Measurements from ENCODE around the gene DHRS2.
"Not testable (repeated sequence)": the region's sequence is repeated elsewhere in the genome, so short reads cannot be mapped to it uniquely, and the experiment has no call there.

Gene DHRS2

DNA sequence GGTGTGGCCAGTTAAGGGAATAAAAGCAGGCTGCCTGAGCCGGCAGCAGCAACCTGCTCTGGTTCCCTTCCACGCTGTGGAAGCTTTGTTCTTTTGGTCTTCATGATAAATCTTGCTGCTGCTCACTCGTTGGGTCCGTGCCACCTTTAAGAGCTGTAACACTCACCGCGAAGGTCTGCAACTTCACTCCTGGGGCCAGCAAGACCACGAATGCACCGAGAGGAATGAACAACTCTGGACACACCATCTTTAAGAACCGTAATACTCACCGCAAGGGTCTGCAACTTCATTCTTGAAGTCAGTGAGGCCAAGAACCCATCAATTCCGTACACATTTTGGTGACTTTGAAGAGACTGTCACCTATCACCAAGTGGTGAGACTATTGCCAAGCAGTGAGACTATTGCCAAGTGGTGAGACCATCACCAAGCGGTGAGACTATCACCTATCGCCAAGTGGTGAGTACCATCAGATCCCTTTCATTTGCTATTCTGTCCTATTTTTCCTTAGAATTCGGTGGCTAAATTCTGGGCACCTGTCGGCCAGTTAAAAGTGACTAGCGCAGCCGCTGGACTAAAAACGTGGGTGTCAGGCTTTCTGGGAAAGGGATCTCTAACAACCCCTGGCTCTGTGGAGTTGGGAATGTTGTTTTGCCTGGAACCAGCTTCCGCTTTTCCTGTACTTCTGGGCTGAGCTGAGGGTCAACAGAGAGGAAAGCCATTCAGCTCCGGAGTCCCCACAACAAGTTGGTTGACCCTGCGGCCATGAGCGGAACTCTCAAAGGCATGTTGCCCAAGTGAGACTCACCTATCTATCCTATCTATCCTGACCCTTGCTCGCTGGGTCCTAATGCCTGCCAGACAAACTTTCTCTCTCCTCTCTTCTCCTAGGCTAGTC is at the start of gene DHRS2:
Gene DHRS2, plus strand, starts transcription at position 48 of the 895 bp plus-strand sequence. CDS start 2,501 bp downstream, outside the sequence.
- DNase-seq, result no peak

GRCh38 chr14:23588884-23589598 is 47.1 kb upstream of the DHRS2 start:
- peak; percentile 82 for DNase-seq

GRCh38 chr14:23589606-23590005 is 46.6 kb upstream of the DHRS2 start:
- DNase-seq, result no peak

DNA sequence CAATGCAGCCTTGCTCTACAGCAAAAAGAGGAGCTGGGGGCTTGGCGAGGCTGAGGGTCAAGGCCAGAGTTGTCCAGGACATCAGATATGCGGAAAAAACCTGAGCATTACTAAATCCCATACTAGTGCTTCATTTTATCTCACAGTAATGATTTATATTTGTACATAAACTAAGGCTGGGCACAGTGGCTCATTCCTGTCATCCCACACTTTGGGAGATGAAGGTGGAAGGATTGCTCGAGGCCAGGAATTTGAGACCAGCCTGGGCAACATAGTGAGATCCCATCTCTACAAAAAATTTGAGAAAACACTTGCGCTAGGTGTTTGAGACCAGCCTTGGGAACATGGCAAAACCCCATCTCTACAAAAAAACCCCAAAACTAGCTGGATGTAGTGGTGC is 46.0 kb upstream of the DHRS2 start:
- DNase-seq, result no peak

GRCh38 chr14:23594191-23594590 is 42.0 kb upstream of the DHRS2 start:
- not testable (repeated sequence) for DNase-seq

- no peak for DNase-seq
Measured at GRCh38 chr14:23600322-23600707, 35.8 kb upstream of the DHRS2 start.

DNA sequence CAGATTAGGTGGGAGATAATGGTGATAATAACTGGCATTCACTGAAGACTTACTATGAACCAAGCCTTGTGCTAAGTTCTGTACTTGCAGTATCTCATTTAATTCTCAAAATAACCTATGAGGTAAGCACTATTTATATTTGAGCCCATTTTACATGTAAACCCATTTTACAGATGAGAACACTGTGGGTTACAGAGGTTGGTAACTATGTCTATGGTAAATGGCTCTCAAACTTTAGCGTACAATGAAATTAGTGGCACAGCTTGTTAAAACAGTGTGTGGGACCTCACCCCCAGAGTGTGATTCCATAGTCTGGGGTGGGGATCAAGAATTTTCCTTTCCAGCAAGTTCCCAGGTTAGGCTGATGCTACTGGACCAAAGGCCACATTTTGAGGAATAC is 35.4 kb upstream of the DHRS2 start:
- no peak for DNase-seq

GRCh38 chr14:23601424-23601823 is 34.7 kb upstream of the DHRS2 start:
- DNase-seq, result no peak

GRCh38 chr14:23601845-23602180 is 34.4 kb upstream of the DHRS2 start:
- no peak for DNase-seq

GRCh38 chr14:23602181-23603095 is 33.7 kb upstream of the DHRS2 start:
- no peak for DNase-seq

DNA sequence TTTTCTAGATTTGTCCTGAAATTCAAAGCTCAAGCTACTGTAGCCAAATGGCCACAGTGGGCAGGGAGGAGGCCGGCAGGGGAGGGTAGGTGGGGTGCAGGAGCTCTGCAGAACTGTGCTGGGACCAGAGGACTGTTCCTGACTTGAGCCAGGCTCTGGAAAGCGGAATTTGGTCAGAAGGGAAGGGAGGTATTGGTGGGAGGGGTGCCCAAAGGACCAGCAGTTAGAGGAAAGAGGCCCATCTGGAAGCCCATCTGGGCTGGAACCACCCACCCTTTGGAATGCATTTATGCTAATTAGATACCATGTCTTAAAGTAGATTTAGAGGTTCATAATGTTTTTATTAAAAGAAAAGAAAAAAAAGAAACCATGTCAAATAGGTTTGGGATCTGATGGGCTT is 33.1 kb upstream of the DHRS2 start:
- no peak for DNase-seq

- DNase-seq, result no peak
Measured at GRCh38 chr14:23604148-23604547, 32.0 kb upstream of the DHRS2 start.

DNA sequence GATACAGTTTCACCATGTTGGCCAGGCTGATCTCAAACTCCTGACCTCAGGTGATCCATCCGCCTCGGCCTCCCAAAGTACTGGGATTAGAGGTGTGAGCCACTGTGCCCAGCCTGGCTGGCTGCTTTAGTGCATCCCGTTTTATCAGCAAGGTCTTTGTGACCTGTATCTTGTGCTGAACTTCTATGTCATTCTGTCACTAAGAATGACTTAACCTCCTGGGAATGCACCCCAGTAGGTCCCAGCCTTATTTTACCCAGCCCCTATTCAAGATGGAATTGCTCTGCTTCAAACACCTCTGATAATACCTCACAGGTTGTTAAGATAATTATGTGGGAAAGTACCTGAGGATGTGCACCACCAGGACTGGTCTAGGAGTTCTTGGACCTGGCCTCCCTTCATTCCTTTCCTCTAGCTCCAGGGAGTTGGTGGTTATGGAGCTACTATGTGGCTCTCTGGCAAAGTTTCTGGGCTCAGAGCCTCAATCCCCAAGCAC is 31.4 kb upstream of the DHRS2 start:
- DNase-seq, result no peak

DNA sequence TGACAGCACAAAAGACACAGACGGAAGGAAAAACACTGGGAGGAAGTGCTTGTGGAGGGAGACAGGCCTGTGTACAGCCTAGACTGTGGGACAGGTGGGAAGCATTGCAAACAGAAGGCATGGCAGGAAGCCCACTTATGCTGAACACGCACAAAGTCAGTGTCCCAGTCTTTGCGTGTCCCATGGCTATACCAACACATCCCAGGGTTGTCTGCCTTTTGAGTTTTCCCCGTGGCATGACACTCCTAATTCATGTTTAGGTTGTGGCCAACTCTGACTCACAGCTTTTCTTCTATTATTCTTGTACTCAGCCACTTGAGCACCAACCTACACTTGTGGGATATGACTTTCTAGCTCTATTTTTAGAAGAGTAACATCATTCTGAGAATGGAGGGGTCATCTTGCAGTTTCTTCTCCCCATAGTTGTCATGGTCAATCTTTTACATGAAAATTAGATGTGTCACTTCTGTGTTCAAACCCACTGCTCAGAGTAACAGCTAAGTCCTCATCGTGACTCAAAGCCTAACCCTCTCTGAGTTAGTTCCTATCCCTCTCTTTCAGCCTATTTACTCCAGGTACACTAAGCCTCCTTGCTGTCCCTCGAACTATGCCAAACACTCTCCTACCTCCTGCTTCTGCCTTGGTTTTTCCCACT is 30.1 kb upstream of the DHRS2 start:
- peak; percentile 80 for DNase-seq

GRCh38 chr14:23608454-23608853 is 27.7 kb upstream of the DHRS2 start:
- no peak for DNase-seq

DNA sequence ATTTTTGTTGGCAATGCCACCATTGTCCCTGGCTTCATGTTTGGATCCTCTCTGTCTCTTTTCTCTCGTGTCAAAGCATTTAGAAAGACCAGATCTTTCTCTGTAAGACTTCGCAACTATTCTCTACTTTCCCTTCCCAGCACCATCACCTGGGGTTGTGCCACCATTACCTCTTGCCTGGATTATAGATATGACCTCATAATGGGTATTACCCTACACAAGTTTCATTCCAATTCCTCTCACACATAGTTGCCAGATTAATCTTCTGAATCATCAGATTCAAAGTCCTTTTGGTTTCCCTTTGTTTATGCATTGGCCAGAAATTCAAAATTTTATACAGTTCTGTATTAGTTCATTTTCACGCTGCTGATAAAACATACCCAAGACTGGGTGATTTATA is 27.2 kb upstream of the DHRS2 start:
- DNase-seq, result no peak

DNA sequence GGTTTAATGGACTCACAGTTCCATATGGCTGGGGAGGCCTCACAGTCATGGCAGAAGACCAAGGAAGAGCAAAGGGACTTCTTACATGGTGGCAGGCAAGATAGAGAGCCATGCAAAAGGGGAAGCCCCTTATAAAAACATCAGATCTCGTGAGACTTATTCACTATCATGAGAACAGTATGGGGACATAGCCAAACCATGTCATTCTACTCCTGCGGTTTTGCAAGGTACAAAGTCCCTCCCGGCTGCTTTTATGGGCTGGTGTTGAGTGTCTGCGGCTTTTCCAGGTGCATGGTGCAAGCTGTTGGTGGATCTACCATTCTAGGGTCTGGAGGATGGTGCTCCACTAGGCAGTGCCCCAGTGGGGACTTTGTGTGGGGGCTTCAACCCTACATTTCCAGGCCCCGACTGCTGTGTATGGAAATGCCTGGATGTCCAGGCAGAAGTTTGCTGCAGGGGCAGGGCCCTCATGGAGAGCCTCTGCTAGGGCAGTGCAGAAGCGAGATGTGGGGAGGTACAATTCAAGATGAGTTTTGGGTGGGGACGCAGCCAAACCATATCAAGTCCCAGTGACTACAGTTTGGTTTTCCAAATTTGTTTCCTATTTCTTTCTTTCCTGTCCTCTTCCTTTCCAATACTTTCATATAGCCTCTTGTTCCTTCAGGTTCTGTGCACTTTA is 26.6 kb upstream of the DHRS2 start:
- not testable (repeated sequence) for DNase-seq

GRCh38 chr14:23610090-23610814 is 25.9 kb upstream of the DHRS2 start:
- peak; percentile 45 for DNase-seq

GRCh38 chr14:23610815-23611289 is 25.3 kb upstream of the DHRS2 start:
- DNase-seq, result no peak

GRCh38 chr14:23612354-23612732 is 23.8 kb upstream of the DHRS2 start:
- DNase-seq, result no peak

GRCh38 chr14:23612802-23613201 is 23.4 kb upstream of the DHRS2 start:
- DNase-seq, result no peak
